GM12892 (cell line): ENCODE results near the gene SLC16A8.

Experiments used
- POLR2A ChIP-seq: IDR thresholded peaks from 2 replicates; pipeline ENCODE4 v1.6.1; 2011; ENCODE audit warnings: low read depth, low read length, control low read depth
- POLR2AphosphoS5 ChIP-seq: IDR thresholded peaks from 2 replicates; pipeline ENCODE4 v1.6.1; 2011; ENCODE audit warnings: low read depth, low read length, control low read depth
- TAF1 ChIP-seq: IDR thresholded peaks from 2 replicates; pipeline ENCODE4 v1.6.1; 2011; ENCODE audit warnings: low read depth, mild to moderate bottlenecking, control low read depth, low read length, borderline replicate concordance

GRCh38 chr22:38043151-38044039 is 40.6 kb downstream of the SLC16A8 start:
- TF ChIP-seq POLR2A: no peak
- no peak for TF ChIP-seq POLR2AphosphoS5
- no peak for TF ChIP-seq TAF1
